ENCODE results near the gene ZBTB22. TPM values are rescaled to one million over a fixed set of nuclear protein-coding genes. Genes with fewer than 3 reads are reported as not detected.

ZBTB22 gene
- polyA plus RNA-seq, 1 donor from 2014 or later, result 16.5 TPM

- H3K36me3 ChIP-seq (ENCODE audit: insufficient read depth, low read length), result no peaks in the 10 kb centered on the region
- peaks cover 2% of the 10 kb centered on the region for H3K79me2 ChIP-seq (replicated peaks; ENCODE audit: insufficient read depth, low read length)
- no peaks in the 10 kb centered on the region for H4K20me1 ChIP-seq (ENCODE audit: insufficient read depth)
- H3K9me3 ChIP-seq (ENCODE audit: low read length), result no peaks in the 10 kb centered on the region
- no peak overlapping the region for H3K9ac ChIP-seq (ENCODE audit: low read length)
- no peaks in the 10 kb centered on the region for H3K27me3 ChIP-seq (ENCODE audit: insufficient read depth, low read depth, low read length)
- H3F3A ChIP-seq (ENCODE audit: insufficient read depth, low read length, poor library complexity, severe bottlenecking), result no peaks in the 10 kb centered on the region
- H3K27ac ChIP-seq (ENCODE audit: low read length), result no peak overlapping the region
- no peak for TF ChIP-seq EP300 (conservative IDR thresholded peaks at IDR 0.05; ENCODE audit: poor library complexity, severe bottlenecking)
- TF ChIP-seq, protein P1, sequence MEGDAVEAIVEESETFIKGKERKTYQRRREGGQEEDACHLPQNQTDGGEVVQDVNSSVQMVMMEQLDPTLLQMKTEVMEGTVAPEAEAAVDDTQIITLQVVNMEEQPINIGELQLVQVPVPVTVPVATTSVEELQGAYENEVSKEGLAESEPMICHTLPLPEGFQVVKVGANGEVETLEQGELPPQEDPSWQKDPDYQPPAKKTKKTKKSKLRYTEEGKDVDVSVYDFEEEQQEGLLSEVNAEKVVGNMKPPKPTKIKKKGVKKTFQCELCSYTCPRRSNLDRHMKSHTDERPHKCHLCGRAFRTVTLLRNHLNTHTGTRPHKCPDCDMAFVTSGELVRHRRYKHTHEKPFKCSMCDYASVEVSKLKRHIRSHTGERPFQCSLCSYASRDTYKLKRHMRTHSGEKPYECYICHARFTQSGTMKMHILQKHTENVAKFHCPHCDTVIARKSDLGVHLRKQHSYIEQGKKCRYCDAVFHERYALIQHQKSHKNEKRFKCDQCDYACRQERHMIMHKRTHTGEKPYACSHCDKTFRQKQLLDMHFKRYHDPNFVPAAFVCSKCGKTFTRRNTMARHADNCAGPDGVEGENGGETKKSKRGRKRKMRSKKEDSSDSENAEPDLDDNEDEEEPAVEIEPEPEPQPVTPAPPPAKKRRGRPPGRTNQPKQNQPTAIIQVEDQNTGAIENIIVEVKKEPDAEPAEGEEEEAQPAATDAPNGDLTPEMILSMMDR (IDR thresholded peaks at IDR 0.05; ENCODE audit: poor library complexity, severe bottlenecking), result no peak
- TF ChIP-seq POLR2AphosphoS5 (IDR thresholded peaks at IDR 0.05), result no peak
- TF ChIP-seq, protein P2, sequence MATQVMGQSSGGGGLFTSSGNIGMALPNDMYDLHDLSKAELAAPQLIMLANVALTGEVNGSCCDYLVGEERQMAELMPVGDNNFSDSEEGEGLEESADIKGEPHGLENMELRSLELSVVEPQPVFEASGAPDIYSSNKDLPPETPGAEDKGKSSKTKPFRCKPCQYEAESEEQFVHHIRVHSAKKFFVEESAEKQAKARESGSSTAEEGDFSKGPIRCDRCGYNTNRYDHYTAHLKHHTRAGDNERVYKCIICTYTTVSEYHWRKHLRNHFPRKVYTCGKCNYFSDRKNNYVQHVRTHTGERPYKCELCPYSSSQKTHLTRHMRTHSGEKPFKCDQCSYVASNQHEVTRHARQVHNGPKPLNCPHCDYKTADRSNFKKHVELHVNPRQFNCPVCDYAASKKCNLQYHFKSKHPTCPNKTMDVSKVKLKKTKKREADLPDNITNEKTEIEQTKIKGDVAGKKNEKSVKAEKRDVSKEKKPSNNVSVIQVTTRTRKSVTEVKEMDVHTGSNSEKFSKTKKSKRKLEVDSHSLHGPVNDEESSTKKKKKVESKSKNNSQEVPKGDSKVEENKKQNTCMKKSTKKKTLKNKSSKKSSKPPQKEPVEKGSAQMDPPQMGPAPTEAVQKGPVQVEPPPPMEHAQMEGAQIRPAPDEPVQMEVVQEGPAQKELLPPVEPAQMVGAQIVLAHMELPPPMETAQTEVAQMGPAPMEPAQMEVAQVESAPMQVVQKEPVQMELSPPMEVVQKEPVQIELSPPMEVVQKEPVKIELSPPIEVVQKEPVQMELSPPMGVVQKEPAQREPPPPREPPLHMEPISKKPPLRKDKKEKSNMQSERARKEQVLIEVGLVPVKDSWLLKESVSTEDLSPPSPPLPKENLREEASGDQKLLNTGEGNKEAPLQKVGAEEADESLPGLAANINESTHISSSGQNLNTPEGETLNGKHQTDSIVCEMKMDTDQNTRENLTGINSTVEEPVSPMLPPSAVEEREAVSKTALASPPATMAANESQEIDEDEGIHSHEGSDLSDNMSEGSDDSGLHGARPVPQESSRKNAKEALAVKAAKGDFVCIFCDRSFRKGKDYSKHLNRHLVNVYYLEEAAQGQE (IDR thresholded peaks at IDR 0.05; ENCODE audit: borderline replicate concordance), result no peak
- no peak overlapping the region for H3K4me2 ChIP-seq (ENCODE audit: low read length)
- H2AFZ ChIP-seq (ENCODE audit: low read depth, low read length), result no peak overlapping the region
- H3K9me2 ChIP-seq (ENCODE audit: insufficient read depth, low read length), result no peaks in the 10 kb centered on the region
- H3K4me3 ChIP-seq (ENCODE audit: low read length), result no peak overlapping the region
Measured at GRCh38 chr6:33295621-33296369, 21.7 kb downstream of the ZBTB22 start.

- H4K20me1 ChIP-seq (ENCODE audit: insufficient read depth), result no peaks in the 10 kb centered on the region
- no peak overlapping the region for H2AFZ ChIP-seq (ENCODE audit: low read depth, low read length)
- no peak for TF ChIP-seq EZH2 (IDR thresholded peaks at IDR 0.05; ENCODE audit: borderline replicate concordance, insufficient read depth, low read length, poor library complexity, severe bottlenecking)
- no peak for TF ChIP-seq MXI1 (conservative IDR thresholded peaks at IDR 0.05; ENCODE audit: poor library complexity, severe bottlenecking)
- TF ChIP-seq, protein P1 (IDR thresholded peaks at IDR 0.05; ENCODE audit: poor library complexity, severe bottlenecking), result no peak
- no peak for TF ChIP-seq POLR2AphosphoS5 (IDR thresholded peaks at IDR 0.05)
- no peak for TF ChIP-seq TAF1 (IDR thresholded peaks at IDR 0.05; ENCODE audit: low read depth)
- TF ChIP-seq, protein P2 (IDR thresholded peaks at IDR 0.05; ENCODE audit: borderline replicate concordance), result no peak
- TF ChIP-seq SMC3 (conservative IDR thresholded peaks at IDR 0.05; ENCODE audit: poor library complexity), result no peak
- no peak for TF ChIP-seq RAD21 (conservative IDR thresholded peaks at IDR 0.05)
- TF ChIP-seq EP300 (conservative IDR thresholded peaks at IDR 0.05; ENCODE audit: poor library complexity, severe bottlenecking), result no peak
- H3K4me3 ChIP-seq (ENCODE audit: low read length), result no peak overlapping the region
- H3K79me2 ChIP-seq (replicated peaks; ENCODE audit: insufficient read depth, low read length), result peaks cover 11% of the 10 kb centered on the region
- H3K9ac ChIP-seq (ENCODE audit: low read length), result no peak overlapping the region
- H3K9me3 ChIP-seq (ENCODE audit: low read length), result no peaks in the 10 kb centered on the region
- no peak overlapping the region for H3K4me2 ChIP-seq (ENCODE audit: low read length)
- H3K9me2 ChIP-seq (ENCODE audit: insufficient read depth, low read length), result no peaks in the 10 kb centered on the region
- no peaks in the 10 kb centered on the region for H3K36me3 ChIP-seq (ENCODE audit: insufficient read depth, low read length)
- H3K27me3 ChIP-seq (ENCODE audit: insufficient read depth, low read depth, low read length), result no peaks in the 10 kb centered on the region
- no peak overlapping the region for H3K27ac ChIP-seq (ENCODE audit: low read length)
- no peaks in the 10 kb centered on the region for H3F3A ChIP-seq (ENCODE audit: insufficient read depth, low read length, poor library complexity, severe bottlenecking)
Measured at GRCh38 chr6:33294086-33294823, 23.3 kb downstream of the ZBTB22 start.
